K562 (cell line): ENCODE measurements around the gene OVOL3. TPM values are rescaled to one million over a fixed set of nuclear protein-coding genes. Genes with fewer than 3 reads are reported as not detected.

Experiments
- ARID1B ChIP-seq: fragments of 450-650 bp; IDR thresholded peaks from 2 replicates; pipeline ENCODE4 v1.6.1; 2016; ENCODE audit warnings: antibody characterized with exemption, mild to moderate bottlenecking, inconsistent platforms
- BRF1 ChIP-seq: IDR thresholded peaks from 3 replicates; pipeline ENCODE4 v1.6.1; 2011; ENCODE audit warnings: borderline replicate concordance, mild to moderate bottlenecking; ENCODE audit not compliant: insufficient read length; ENCODE audit errors: extremely low read depth
- CTCF ChIP-seq, 3 experiments: IDR thresholded peaks in 2 of 3; conservative IDR thresholded peaks in 1 of 3; 2 replicates each; pipeline ENCODE4 v1.5.1; 2011 to 2012; ENCODE audit warnings: low read length in 3 of 3, mild to moderate bottlenecking in 3 of 3, control low read depth in 2 of 3, improper control_type of control experiment in 1 of 3, inconsistent platforms in 1 of 3, low read depth in 1 of 3, mixed read lengths in 1 of 3, moderate library complexity in 1 of 3; ENCODE audit not compliant: insufficient read depth in 2 of 3
- ERF ChIP-seq: fragments of 450-650 bp; formaldehyde crosslinking; IDR thresholded peaks from 2 replicates; pipeline ENCODE4 v1.4.0; 2020; ENCODE audit warnings: mild to moderate bottlenecking, mixed read lengths
- FOXK1 ChIP-seq: sonication (generic); formaldehyde crosslinking; IDR thresholded peaks from 2 replicates; pipeline ENCODE4 v1.8.0; 2022; ENCODE audit warnings: missing genetic modification reagents, mild to moderate bottlenecking, borderline replicate concordance
- GTF3C2 ChIP-seq: IDR thresholded peaks from 3 replicates; pipeline ENCODE4 v1.6.1; 2011; ENCODE audit warnings: borderline replicate concordance, mild to moderate bottlenecking, moderate library complexity; ENCODE audit not compliant: insufficient read length; ENCODE audit errors: extremely low read depth
- HDAC3 ChIP-seq: fragments of 450-650 bp; IDR thresholded peaks from 2 replicates; pipeline ENCODE4 v1.6.1; 2018; ENCODE audit warnings: borderline replicate concordance, mild to moderate bottlenecking, moderate library complexity; ENCODE audit not compliant: partially characterized antibody
- HEY1 ChIP-seq: fragments of 250-450 bp; sonication (Bioruptor Pico); IDR thresholded peaks from 2 replicates; pipeline ENCODE4 v1.5.0; 2020; ENCODE audit warnings: mild to moderate bottlenecking, moderate library complexity, borderline replicate concordance
- L3MBTL2 ChIP-seq: fragments of 450-650 bp; IDR thresholded peaks from 2 replicates; pipeline ENCODE4 v1.6.1; 2016; ENCODE audit warnings: mild to moderate bottlenecking, moderate library complexity
- MYBL2 ChIP-seq, 2 experiments: fragments of 450-650 bp in 1 of 2; sonication (generic) in 1 of 2; formaldehyde crosslinking in 1 of 2; IDR thresholded peaks; 2 replicates each; pipeline versions ENCODE4 v1.6.1 to v1.8.1; 2017 to 2022; ENCODE audit warnings: borderline replicate concordance in 1 of 2, inconsistent platforms in 1 of 2, low read depth in 1 of 2, mild to moderate bottlenecking in 1 of 2, missing genetic modification reagents in 1 of 2, moderate library complexity in 1 of 2
- NELFE ChIP-seq: IDR thresholded peaks from 2 replicates; pipeline ENCODE4 v1.6.1; 2011; ENCODE audit warnings: mild to moderate bottlenecking; ENCODE audit not compliant: insufficient read depth, insufficient read length
- SMAD3 ChIP-seq: fragments of 450-650 bp; formaldehyde crosslinking; conservative IDR thresholded peaks from 2 replicates; pipeline ENCODE4 v1.4.0; 2020; ENCODE audit warnings: mild to moderate bottlenecking
- SOX6 ChIP-seq: fragments of 450-650 bp; IDR thresholded peaks from 2 replicates; pipeline ENCODE4 v1.6.1; 2014; ENCODE audit warnings: mild to moderate bottlenecking
- THAP12 ChIP-seq: fragments of 250-450 bp; sonication (Bioruptor Pico); IDR thresholded peaks from 2 replicates; pipeline ENCODE4 v1.9.0; 2021; ENCODE audit warnings: mild to moderate bottlenecking, inconsistent platforms
- ZFPM2 ChIP-seq: fragments of 250-450 bp; sonication (Bioruptor Pico); IDR thresholded peaks from 2 replicates; pipeline ENCODE4 v1.5.1; 2022; ENCODE audit warnings: mild to moderate bottlenecking
- ZNF121 ChIP-seq: sonication (generic); formaldehyde crosslinking; conservative IDR thresholded peaks from 2 replicates; pipeline ENCODE4 v1.8.0; 2022; ENCODE audit warnings: missing genetic modification reagents
- ZNF143 ChIP-seq: sonication (generic); formaldehyde crosslinking; IDR thresholded peaks from 2 replicates; pipeline ENCODE4 v1.9.0; 2022; ENCODE audit warnings: mild to moderate bottlenecking, missing genetic modification reagents
- polyA plus RNA-seq, 8 experiments: library from polyadenylated mRNA; depleted of rRNA in 4 of 8; stranded (reverse) in 5 of 8; unstranded in 3 of 8; fragments of >200 nt; fragmentation: Nextera tagmentation in 2 of 8; fragmentation: Illumina TruSeq in 1 of 8; extraction: Ambion mirVana in 2 of 8; extraction: Trizol in 1 of 8; gene quantifications; 2 replicates each; pipeline versions ENCODE4 v1.2.1 to v1.2.3, GENCODE V29; 2011 to 2014; ENCODE audit warnings: inconsistent platforms in 1 of 8, missing spikeins in 1 of 8
- total RNA-seq, 7 experiments: library from RNA; depleted of rRNA in 6 of 7; stranded (reverse); fragments of >200 nt in 6 of 7; fragmentation: Illumina TruSeq in 2 of 7; extraction: Trizol in 2 of 7; gene quantifications; 2 replicates each; pipeline versions ENCODE4 v1.2.1 to v1.2.3, GENCODE V29; 2011 to 2021; ENCODE audit warnings: low replicate concordance in 1 of 7
- TF ChIP-seq, protein P1 (sequence below): sonication (generic); formaldehyde crosslinking; IDR thresholded peaks from 2 replicates; pipeline ENCODE4 v1.8.0; 2022; ENCODE audit warnings: mild to moderate bottlenecking, missing genetic modification reagents

OVOL3 gene
- total and polyA plus RNA-seq, 9 of the 15 experiments (the other 6 are each of a cell fraction or from before 2014, with no cell fraction given), result not detected

- no peak for TF ChIP-seq GTF3C2
- 0 out of 6 replicates have a peak, but pooled peaks of 1 of the 3 experiments have one; percentile 5 for TF ChIP-seq CTCF (IDR thresholded peaks at IDR 0.05 in 2 of 3, conservative IDR thresholded peaks at IDR 0.05 in 1 of 3; ENCODE audit: insufficient read depth in 2 of 3, low read depth in 1 of 3, low read length in 3 of 3)
- TF ChIP-seq NELFE, result no peak
- no peak for TF ChIP-seq HEY1
- no peak; the same call in 1 of the 2 replicates for TF ChIP-seq ARID1B
- no peak for TF ChIP-seq HDAC3
- TF ChIP-seq BRF1, result no peak
- TF ChIP-seq ZNF121, result no peak
- TF ChIP-seq, protein P1, sequence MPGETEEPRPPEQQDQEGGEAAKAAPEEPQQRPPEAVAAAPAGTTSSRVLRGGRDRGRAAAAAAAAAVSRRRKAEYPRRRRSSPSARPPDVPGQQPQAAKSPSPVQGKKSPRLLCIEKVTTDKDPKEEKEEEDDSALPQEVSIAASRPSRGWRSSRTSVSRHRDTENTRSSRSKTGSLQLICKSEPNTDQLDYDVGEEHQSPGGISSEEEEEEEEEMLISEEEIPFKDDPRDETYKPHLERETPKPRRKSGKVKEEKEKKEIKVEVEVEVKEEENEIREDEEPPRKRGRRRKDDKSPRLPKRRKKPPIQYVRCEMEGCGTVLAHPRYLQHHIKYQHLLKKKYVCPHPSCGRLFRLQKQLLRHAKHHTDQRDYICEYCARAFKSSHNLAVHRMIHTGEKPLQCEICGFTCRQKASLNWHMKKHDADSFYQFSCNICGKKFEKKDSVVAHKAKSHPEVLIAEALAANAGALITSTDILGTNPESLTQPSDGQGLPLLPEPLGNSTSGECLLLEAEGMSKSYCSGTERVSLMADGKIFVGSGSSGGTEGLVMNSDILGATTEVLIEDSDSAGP (CRISPR knock-in tag), result no peak
- no peak for TF ChIP-seq ZNF143 (CRISPR knock-in tag)
- TF ChIP-seq THAP12 (CRISPR knock-in tag), result no peak
- TF ChIP-seq FOXK1 (CRISPR knock-in tag), result 0 out of 2 replicates have a peak, but pooled peaks have one; percentile 56
- 0 out of 2 replicates have a peak, but pooled peaks have one; percentile 21 for TF ChIP-seq ERF (CRISPR knock-in tag)
- 0 out of 2 replicates have a peak, but pooled peaks have one; percentile 17 for TF ChIP-seq SMAD3 (CRISPR knock-in tag)
- TF ChIP-seq L3MBTL2, result peak; percentile 100
- TF ChIP-seq SOX6, result peak; percentile 69
- no peak for TF ChIP-seq MYBL2 (IDR thresholded peaks at IDR 0.05; ENCODE audit: low read depth)
- TF ChIP-seq MYBL2 (CRISPR knock-in tag; IDR thresholded peaks at IDR 0.05; ENCODE audit: borderline replicate concordance), result no peak
- no peak for TF ChIP-seq ZFPM2
These were observed 3.9 kb downstream of the OVOL3 start, which contains the start of gene POLR2I (continued) for GRCh38 chr19:36114721-36115452.
